ENCODE data around the gene HSPA1L. TPM values are rescaled to one million over a fixed set of nuclear protein-coding genes. Genes with fewer than 3 reads are reported as not detected.

The HSPA1L gene
- total and polyA plus RNA-seq, 2 experiments from 2014 or later: 1.0 to 1.4 TPM

- Histone ChIP-seq H3K9me2 (replicated peaks; ENCODE audit: insufficient read depth) (no peaks in the 10 kb centered on the region), H2AFZ (no peak overlapping the region), H3K4me1 (ENCODE audit: insufficient read depth) (peaks cover 8% of the 10 kb centered on the region), H4K20me1 (ENCODE audit: insufficient read depth, poor library complexity, severe bottlenecking) (no peaks in the 10 kb centered on the region), H3K27me3 (no peaks in the 10 kb centered on the region), H3K9me3 (ENCODE audit: low read depth) (no peaks in the 10 kb centered on the region), H3K27ac (no peak overlapping the region), H3K4me2 (no peak overlapping the region), H3K36me3 (replicated peaks; ENCODE audit: insufficient read depth, low read depth) (no peaks in the 10 kb centered on the region), H3K4me3 (no peak overlapping the region), H3K79me2 (no peaks in the 10 kb centered on the region)
- DNase-seq (ENCODE audit: low spot score): no peak
- TF ChIP-seq EZH2phosphoT487 (IDR thresholded peaks at IDR 0.05; ENCODE audit: low read depth, severe bottlenecking, unreplicated experiment) (no peak), EZH2 (IDR thresholded peaks at IDR 0.05; ENCODE audit: borderline replicate concordance) (no peak)
- TF ChIP-seq, protein P1, sequence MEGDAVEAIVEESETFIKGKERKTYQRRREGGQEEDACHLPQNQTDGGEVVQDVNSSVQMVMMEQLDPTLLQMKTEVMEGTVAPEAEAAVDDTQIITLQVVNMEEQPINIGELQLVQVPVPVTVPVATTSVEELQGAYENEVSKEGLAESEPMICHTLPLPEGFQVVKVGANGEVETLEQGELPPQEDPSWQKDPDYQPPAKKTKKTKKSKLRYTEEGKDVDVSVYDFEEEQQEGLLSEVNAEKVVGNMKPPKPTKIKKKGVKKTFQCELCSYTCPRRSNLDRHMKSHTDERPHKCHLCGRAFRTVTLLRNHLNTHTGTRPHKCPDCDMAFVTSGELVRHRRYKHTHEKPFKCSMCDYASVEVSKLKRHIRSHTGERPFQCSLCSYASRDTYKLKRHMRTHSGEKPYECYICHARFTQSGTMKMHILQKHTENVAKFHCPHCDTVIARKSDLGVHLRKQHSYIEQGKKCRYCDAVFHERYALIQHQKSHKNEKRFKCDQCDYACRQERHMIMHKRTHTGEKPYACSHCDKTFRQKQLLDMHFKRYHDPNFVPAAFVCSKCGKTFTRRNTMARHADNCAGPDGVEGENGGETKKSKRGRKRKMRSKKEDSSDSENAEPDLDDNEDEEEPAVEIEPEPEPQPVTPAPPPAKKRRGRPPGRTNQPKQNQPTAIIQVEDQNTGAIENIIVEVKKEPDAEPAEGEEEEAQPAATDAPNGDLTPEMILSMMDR (IDR thresholded peaks at IDR 0.05; ENCODE audit: poor library complexity): no peak
- 88% methylated on average over 6 of the region's 6 CpGs for WGBS (ENCODE audit: low lambda C conversion rate, missing lambda C conversion rate)
Measured at GRCh38 chr6:31767096-31767645, 47.9 kb downstream of the HSPA1L start.

DNA sequence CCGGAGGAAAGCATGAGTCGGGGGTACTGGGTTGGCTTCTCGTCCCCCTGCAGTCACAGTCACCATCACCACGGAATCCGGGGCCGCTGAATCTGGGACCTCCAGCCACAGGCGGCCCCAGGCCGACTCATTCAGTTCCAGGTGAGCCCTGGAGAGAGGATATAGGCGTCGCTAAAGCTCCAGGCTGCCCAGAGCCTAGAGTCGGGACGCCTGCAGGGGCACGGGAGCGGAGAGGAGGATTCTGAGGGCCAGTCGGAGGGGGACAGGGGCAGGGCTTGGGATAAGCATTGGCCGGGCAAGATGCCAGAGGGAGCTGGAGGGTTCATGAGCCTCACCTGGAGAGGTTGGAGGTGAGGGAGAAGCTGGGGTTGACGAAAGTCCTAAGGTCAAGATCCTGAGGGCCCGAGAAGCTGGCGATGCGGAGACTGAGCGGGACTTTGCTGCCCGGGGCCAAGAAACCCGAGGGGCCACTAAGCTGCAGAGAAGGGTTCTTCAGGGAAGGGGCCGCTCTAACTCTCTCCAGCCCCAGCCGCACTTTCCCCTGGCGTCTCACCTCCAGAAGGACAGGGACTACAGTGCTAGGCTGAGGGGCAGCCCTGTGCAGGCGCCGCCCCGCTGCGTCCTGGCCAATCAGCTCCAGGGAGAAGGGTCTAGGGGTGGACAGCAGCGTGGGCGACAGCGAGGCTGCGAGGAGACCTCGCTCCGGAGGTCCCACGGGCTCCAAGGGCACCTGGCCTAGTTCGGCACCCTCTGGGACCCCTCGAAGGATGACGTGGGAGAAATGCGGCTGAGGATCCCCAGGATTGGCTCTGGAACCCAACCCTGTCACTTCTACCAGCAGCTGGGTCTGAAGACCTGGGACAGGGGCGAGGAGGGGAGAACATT, 48.9 kb downstream of the HSPA1L start:
- Histone ChIP-seq H3K79me2 (no peaks in the 10 kb centered on the region), H3K4me2 (peak overlapping the region; percentile 48), H3K4me3 (no peak overlapping the region), H3K36me3 (replicated peaks; ENCODE audit: insufficient read depth, low read depth) (no peaks in the 10 kb centered on the region), H3K4me1 (ENCODE audit: insufficient read depth) (peaks cover 8% of the 10 kb centered on the region), H3K9me2 (replicated peaks; ENCODE audit: insufficient read depth) (no peaks in the 10 kb centered on the region), H3K27me3 (no peaks in the 10 kb centered on the region), H2AFZ (no peak overlapping the region), H3K27ac (no peak overlapping the region), H3K9me3 (ENCODE audit: low read depth) (no peaks in the 10 kb centered on the region), H4K20me1 (ENCODE audit: insufficient read depth, poor library complexity, severe bottlenecking) (no peaks in the 10 kb centered on the region)
- WGBS (ENCODE audit: low lambda C conversion rate, missing lambda C conversion rate): 73% methylated on average over 39 of the region's 42 CpGs
- no peak for DNase-seq (ENCODE audit: low spot score)
- TF ChIP-seq EZH2 (IDR thresholded peaks at IDR 0.05; ENCODE audit: borderline replicate concordance) (no peak), EZH2phosphoT487 (IDR thresholded peaks at IDR 0.05; ENCODE audit: low read depth, severe bottlenecking, unreplicated experiment) (no peak)
- TF ChIP-seq, protein P1 (IDR thresholded peaks at IDR 0.05; ENCODE audit: poor library complexity): no peak

- peaks cover 8% of the 10 kb centered on the region for H3K4me1 ChIP-seq (ENCODE audit: insufficient read depth)
- no peaks in the 10 kb centered on the region for H3K27me3 ChIP-seq
- no peak overlapping the region for H3K4me2 ChIP-seq
- TF ChIP-seq, protein P1 (IDR thresholded peaks at IDR 0.05; ENCODE audit: poor library complexity): no peak
- TF ChIP-seq EZH2 (IDR thresholded peaks at IDR 0.05; ENCODE audit: borderline replicate concordance): no peak
- TF ChIP-seq EZH2phosphoT487 (IDR thresholded peaks at IDR 0.05; ENCODE audit: low read depth, severe bottlenecking, unreplicated experiment): no peak
- H3K79me2 ChIP-seq: no peaks in the 10 kb centered on the region
- no peak overlapping the region for H3K27ac ChIP-seq
- 92% methylated on average over 9 of the region's 9 CpGs for WGBS (ENCODE audit: low lambda C conversion rate, missing lambda C conversion rate)
- H3K9me3 ChIP-seq (ENCODE audit: low read depth): no peaks in the 10 kb centered on the region
- no peaks in the 10 kb centered on the region for H4K20me1 ChIP-seq (ENCODE audit: insufficient read depth, poor library complexity, severe bottlenecking)
- H2AFZ ChIP-seq: no peak overlapping the region
- H3K9me2 ChIP-seq (replicated peaks; ENCODE audit: insufficient read depth): no peaks in the 10 kb centered on the region
- DNase-seq (ENCODE audit: low spot score): no peak
- H3K4me3 ChIP-seq: no peak overlapping the region
- H3K36me3 ChIP-seq (replicated peaks; ENCODE audit: insufficient read depth, low read depth): no peaks in the 10 kb centered on the region
Measured at GRCh38 chr6:31765559-31765909, 49.5 kb downstream of the HSPA1L start.
